SU-DHL-6 (cell line): ENCODE results near the gene UBE4B.

ENCODE experiments used
- H2AFZ ChIP-seq: fragments of 200-600 bp; sonication (generic); 2 replicates; pipeline ENCODE4 v1.6.1; 2014; ENCODE audit warnings: low read depth, mild to moderate bottlenecking, moderate library complexity, mixed read lengths, antibody characterized with exemption, low read length; ENCODE audit not compliant: severe bottlenecking
- H3F3A ChIP-seq: fragments of 200-600 bp; shearing (Covaris generic); 2 replicates; pipeline ENCODE4 v1.6.0; 2016; ENCODE audit warnings: antibody characterized with exemption, mild to moderate bottlenecking; ENCODE audit not compliant: insufficient read depth
- H3K27ac ChIP-seq: fragments of 200-600 bp; sonication (generic); 2 replicates; pipeline ENCODE4 v1.5.1; 2016; ENCODE audit warnings: low read depth, mild to moderate bottlenecking, low read length, moderate library complexity, mixed read lengths
- H3K27me3 ChIP-seq: fragments of 200-600 bp; sonication (generic), shearing (Covaris generic); 2 replicates; pipeline ENCODE4 v1.6.0; 2014; ENCODE audit warnings: mild to moderate bottlenecking, low read length
- H3K36me3 ChIP-seq: fragments of 200-600 bp; sonication (generic); 2 replicates; pipeline ENCODE4 v1.6.1; 2014; ENCODE audit warnings: mild to moderate bottlenecking, low read length, mixed read lengths
- H3K4me2 ChIP-seq: fragments of 300-600, 200-600 bp; shearing (Covaris generic), sonication (generic); 2 replicates; pipeline ENCODE4 v1.6.0; 2014; ENCODE audit warnings: low read length, low read depth, mild to moderate bottlenecking; ENCODE audit not compliant: poor library complexity, severe bottlenecking
- H3K4me3 ChIP-seq: fragments of 200-600 bp; sonication (generic); 2 replicates; pipeline ENCODE4 v1.5.1; 2014; ENCODE audit warnings: antibody characterized with exemption, low read length, mild to moderate bottlenecking, mixed read lengths; ENCODE audit not compliant: insufficient read depth, poor library complexity, severe bottlenecking
- H3K79me2 ChIP-seq: fragments of 200-600 bp; sonication (generic); 2 replicates; pipeline ENCODE4 v1.6.1; 2014; ENCODE audit warnings: mild to moderate bottlenecking, low read length, moderate library complexity; ENCODE audit not compliant: insufficient read depth
- H3K9ac ChIP-seq: fragments of 200-600 bp; sonication (generic); 2 replicates; pipeline ENCODE4 v1.7.0; 2014; ENCODE audit warnings: mild to moderate bottlenecking, low read length
- H3K9me2 ChIP-seq: fragments of 200-600 bp; sonication (generic); replicated peaks from 2 replicates; pipeline ENCODE4 v1.6.1; 2014; ENCODE audit warnings: low read length; ENCODE audit not compliant: insufficient read depth
- H3K9me3 ChIP-seq: fragments of 200-600 bp; sonication (generic); 2 replicates; pipeline ENCODE4 v1.6.1; 2014; ENCODE audit warnings: low read length, mixed read lengths; ENCODE audit not compliant: insufficient read depth
- H4K20me1 ChIP-seq: fragments of 200-600 bp; sonication (generic); 2 replicates; pipeline ENCODE4 v1.6.1; 2014; ENCODE audit warnings: low read depth, mild to moderate bottlenecking, antibody characterized with exemption, low read length, moderate library complexity, mixed read lengths
- CTCF ChIP-seq: fragments of 200-600 bp; sonication (generic); IDR thresholded peaks from one replicate; pipeline ENCODE4 v1.5.1; 2017; ENCODE audit warnings: antibody characterized with exemption, mild to moderate bottlenecking, low read length, moderate library complexity; ENCODE audit not compliant: insufficient read depth, poor library complexity, severe bottlenecking
- EZH2phosphoT487 ChIP-seq: fragments of 200-600 bp; sonication (generic), shearing (Covaris generic); conservative IDR thresholded peaks from 2 replicates; pipeline ENCODE4 v1.6.1; 2018; ENCODE audit warnings: mild to moderate bottlenecking, antibody characterized with exemption, low read length, moderate library complexity, mixed read lengths

UBE4B gene

GRCh38 chr1:10084045-10084444, 51.3 kb downstream of the UBE4B start:
- no peaks in the 10 kb centered on the region for H4K20me1 ChIP-seq
- no peak overlapping the region for H3K9ac ChIP-seq
- H3K9me3 ChIP-seq, result no peaks in the 10 kb centered on the region
- H3K27me3 ChIP-seq, result no peaks in the 10 kb centered on the region
- no peak overlapping the region for H3K4me2 ChIP-seq
- no peaks in the 10 kb centered on the region for H3F3A ChIP-seq
- H2AFZ ChIP-seq, result no peak overlapping the region
- no peak overlapping the region for H3K4me3 ChIP-seq
- 0 out of 2 replicates have a peak, but pooled peaks cover 4% of the 10 kb centered on the region for H3K36me3 ChIP-seq
- no peaks in the 10 kb centered on the region for H3K9me2 ChIP-seq
- H3K79me2 ChIP-seq, result no peaks in the 10 kb centered on the region
- H3K27ac ChIP-seq, result no peak overlapping the region
- TF ChIP-seq CTCF (no peak), EZH2phosphoT487 (no peak)

GRCh38 chr1:10085076-10085475, 52.3 kb downstream of the UBE4B start:
- Histone ChIP-seq H3K79me2 (no peaks in the 10 kb centered on the region), H3K27me3 (no peaks in the 10 kb centered on the region), H4K20me1 (no peaks in the 10 kb centered on the region), H3K27ac (no peak overlapping the region), H3F3A (no peaks in the 10 kb centered on the region), H2AFZ (no peak overlapping the region), H3K4me2 (no peak overlapping the region), H3K9ac (no peak overlapping the region), H3K9me3 (no peaks in the 10 kb centered on the region), H3K9me2 (no peaks in the 10 kb centered on the region), H3K36me3 (0 out of 2 replicates have a peak, but pooled peaks cover 4% of the 10 kb centered on the region), H3K4me3 (no peak overlapping the region)
- TF ChIP-seq CTCF, result no peak
- no peak for TF ChIP-seq EZH2phosphoT487

- Histone ChIP-seq H4K20me1 (no peaks in the 10 kb centered on the region), H3K27ac (no peak overlapping the region), H2AFZ (no peak overlapping the region), H3K9me3 (no peaks in the 10 kb centered on the region), H3K9ac (no peak overlapping the region), H3F3A (no peaks in the 10 kb centered on the region), H3K4me3 (no peak overlapping the region), H3K27me3 (no peaks in the 10 kb centered on the region), H3K79me2 (no peaks in the 10 kb centered on the region), H3K9me2 (no peaks in the 10 kb centered on the region), H3K4me2 (no peak overlapping the region), H3K36me3 (no peaks in the 10 kb centered on the region)
- TF ChIP-seq EZH2phosphoT487 (no peak), CTCF (no peak)
Observed at GRCh38 chr1:10087210-10087609, 54.5 kb downstream of the UBE4B start.
